Measurements from ENCODE around the gene PRTG. TPM values are rescaled to one million over a fixed set of nuclear protein-coding genes. Genes with fewer than 3 reads are reported as not detected.
"Not testable (repeated sequence)": the region's sequence is repeated elsewhere in the genome, so short reads cannot be mapped to it uniquely, and the experiment has no call there.

Gene PRTG
- total RNA-seq, 4 donors from 2014 or later: 4.1 to 37.2 (median 23.3) TPM

DNA sequence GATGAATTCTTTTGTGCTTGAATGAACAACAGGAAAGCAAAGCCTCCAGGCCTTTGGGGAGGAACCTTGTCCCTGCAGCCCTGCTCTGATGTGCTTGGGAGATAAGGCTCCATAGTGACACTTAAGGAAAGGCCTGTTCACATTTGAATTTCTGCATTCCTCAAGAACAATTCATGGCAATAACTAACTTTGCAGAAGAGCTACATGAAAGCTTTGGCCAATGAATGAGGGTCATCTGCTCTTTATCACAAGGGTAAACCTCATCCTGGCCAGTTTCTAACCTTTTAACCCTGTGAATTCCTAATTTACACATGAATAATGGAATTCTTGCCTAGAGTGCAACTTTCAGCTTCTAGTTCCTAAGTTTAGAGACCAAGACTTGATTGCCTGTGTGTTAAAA is 5.6 kb downstream of the PRTG start:
- H3K27ac ChIP-seq: peak overlapping the region in 1 of 2 donors; percentile 16
- no peak overlapping the region for H3K4me3 ChIP-seq
- DNase-seq: no peak
- TF ChIP-seq, protein P1, sequence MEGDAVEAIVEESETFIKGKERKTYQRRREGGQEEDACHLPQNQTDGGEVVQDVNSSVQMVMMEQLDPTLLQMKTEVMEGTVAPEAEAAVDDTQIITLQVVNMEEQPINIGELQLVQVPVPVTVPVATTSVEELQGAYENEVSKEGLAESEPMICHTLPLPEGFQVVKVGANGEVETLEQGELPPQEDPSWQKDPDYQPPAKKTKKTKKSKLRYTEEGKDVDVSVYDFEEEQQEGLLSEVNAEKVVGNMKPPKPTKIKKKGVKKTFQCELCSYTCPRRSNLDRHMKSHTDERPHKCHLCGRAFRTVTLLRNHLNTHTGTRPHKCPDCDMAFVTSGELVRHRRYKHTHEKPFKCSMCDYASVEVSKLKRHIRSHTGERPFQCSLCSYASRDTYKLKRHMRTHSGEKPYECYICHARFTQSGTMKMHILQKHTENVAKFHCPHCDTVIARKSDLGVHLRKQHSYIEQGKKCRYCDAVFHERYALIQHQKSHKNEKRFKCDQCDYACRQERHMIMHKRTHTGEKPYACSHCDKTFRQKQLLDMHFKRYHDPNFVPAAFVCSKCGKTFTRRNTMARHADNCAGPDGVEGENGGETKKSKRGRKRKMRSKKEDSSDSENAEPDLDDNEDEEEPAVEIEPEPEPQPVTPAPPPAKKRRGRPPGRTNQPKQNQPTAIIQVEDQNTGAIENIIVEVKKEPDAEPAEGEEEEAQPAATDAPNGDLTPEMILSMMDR (IDR thresholded peaks at IDR 0.05): no peak
- no peak for TF ChIP-seq POLR2A (IDR thresholded peaks at IDR 0.05)
- H3K27me3 ChIP-seq: no peaks in the 10 kb centered on the region
- no peaks in the 10 kb centered on the region for H3K36me3 ChIP-seq
- intact Hi-C loops (cut with DNase I; ENCODE audit: low total_unique reads): no loop called here
- no peaks in the 10 kb centered on the region for H3K9me3 ChIP-seq
- H3K4me1 ChIP-seq: no peaks in the 10 kb centered on the region

DNA sequence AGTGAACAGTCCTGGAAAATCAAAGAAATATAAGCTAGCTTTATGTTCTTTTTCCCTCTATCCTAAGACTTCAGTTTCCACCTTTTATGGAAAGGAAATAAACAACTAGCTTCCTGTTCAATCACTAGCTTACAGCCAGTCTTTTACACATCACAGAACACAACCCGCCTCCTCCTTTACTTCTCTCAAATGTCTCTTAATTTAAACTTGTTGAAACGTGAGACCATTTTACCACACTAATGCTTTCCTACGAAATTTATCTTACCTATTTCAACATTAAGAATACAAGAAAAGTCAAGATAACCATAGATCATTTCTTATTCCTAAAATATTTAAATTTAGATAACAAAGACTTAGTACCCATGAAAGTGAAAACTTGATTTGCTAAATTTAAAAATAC is 6.2 kb downstream of the PRTG start:
- no peaks in the 10 kb centered on the region for H3K36me3 ChIP-seq
- DNase-seq: no peak
- peak overlapping the region in 1 of 2 donors; percentile 16 for H3K27ac ChIP-seq
- no peaks in the 10 kb centered on the region for H3K27me3 ChIP-seq
- no peaks in the 10 kb centered on the region for H3K9me3 ChIP-seq
- H3K4me3 ChIP-seq: no peak overlapping the region
- intact Hi-C loops (cut with DNase I; ENCODE audit: low total_unique reads): no loop called here
- TF ChIP-seq POLR2A (IDR thresholded peaks at IDR 0.05): no peak
- TF ChIP-seq, protein P1 (IDR thresholded peaks at IDR 0.05): no peak
- no peaks in the 10 kb centered on the region for H3K4me1 ChIP-seq

DNA sequence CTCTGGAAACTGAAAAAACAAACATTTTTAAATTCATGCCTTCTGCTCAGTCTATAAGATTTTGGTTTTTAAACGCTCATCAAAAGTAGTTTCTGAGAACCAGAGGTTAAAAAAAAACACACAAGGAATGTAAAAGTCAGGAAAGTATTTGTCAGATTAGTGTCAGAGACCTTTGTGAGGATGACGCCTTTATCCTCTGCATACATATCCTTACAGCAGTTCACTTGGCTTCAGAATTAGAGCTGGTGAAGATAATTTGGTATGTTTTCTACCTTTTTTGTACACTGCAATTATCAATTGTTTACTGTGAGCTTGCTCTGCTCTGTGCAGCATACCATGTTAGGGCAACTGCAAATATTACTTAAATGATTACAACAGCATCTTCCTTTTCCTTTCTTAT is 8.3 kb downstream of the PRTG start:
- Histone ChIP-seq H3K27me3 (no peaks in the 10 kb centered on the region), H3K4me1 (no peaks in the 10 kb centered on the region), H3K4me3 (no peak overlapping the region), H3K36me3 (no peaks in the 10 kb centered on the region), H3K9me3 (no peaks in the 10 kb centered on the region), H3K27ac (no peak overlapping the region)
- DNase-seq: no peak
- intact Hi-C loops (cut with DNase I; ENCODE audit: low total_unique reads): no loop called here
- TF ChIP-seq, protein P1 (IDR thresholded peaks at IDR 0.05): no peak
- TF ChIP-seq POLR2A (IDR thresholded peaks at IDR 0.05): no peak

DNA sequence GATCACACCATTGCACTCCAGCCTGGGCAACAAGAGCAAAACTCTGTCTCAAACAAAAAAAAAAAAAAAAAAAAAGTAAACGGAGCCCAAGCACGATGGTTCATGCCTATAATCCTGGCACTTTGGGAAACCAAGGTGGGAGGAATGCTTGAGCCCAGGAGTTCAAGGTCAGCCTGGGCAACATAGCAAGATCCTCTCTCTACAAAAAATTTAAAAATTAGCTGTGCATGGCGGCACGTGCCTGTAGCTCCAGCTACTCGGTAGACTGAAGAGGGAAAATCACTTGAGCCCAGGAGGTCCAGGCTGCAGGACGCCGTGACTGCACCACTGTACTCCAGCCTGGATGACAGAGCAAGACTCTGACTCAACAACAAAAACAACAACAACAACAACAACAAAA is 9.5 kb downstream of the PRTG start:
- H3K27ac ChIP-seq; H3K4me1 ChIP-seq; H3K27me3 ChIP-seq; H3K9me3 ChIP-seq; intact Hi-C loops (cut with DNase I; ENCODE audit: low total_unique reads); H3K4me3 ChIP-seq; DNase-seq; H3K36me3 ChIP-seq: not testable (repeated sequence)

DNA sequence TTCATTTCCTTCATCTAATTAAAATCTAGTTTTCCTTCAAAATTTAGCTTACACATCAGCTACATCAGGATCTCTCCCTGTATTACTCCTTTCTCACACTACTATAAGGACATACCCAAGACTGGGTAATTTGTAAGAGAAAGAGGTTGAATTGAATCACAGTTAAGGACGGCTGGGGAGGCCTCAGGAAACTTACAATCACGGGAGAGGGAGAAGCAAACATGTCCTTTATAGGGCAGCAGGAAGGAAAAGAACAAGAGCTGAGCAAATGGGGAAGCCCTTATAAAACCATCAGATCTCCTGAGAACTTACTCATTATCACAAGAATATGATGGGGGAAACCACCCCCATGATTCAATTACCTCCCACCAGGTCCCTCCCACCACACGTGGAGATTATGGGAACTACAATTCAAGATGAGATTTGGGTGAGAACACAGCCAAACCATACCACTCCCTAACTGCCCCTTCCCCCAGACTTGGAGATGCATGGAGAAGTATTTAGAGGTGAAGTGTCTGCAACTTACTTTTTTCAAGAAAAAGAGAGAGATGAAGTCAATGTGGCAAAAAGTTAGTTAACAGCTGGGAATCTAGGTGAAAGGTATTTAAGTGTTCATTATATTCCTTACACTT is 21.3 kb downstream of the PRTG start:
- H3K4me1 ChIP-seq: no peaks in the 10 kb centered on the region
- no peaks in the 10 kb centered on the region for H3K36me3 ChIP-seq
- H3K27me3 ChIP-seq: no peaks in the 10 kb centered on the region
- no peak overlapping the region for H3K27ac ChIP-seq
- DNase-seq: no peak
- no peak overlapping the region for H3K4me3 ChIP-seq
- no peaks in the 10 kb centered on the region for H3K9me3 ChIP-seq
- TF ChIP-seq POLR2A (IDR thresholded peaks at IDR 0.05): no peak
- TF ChIP-seq, protein P1 (IDR thresholded peaks at IDR 0.05): no peak
- intact Hi-C loops (cut with DNase I; ENCODE audit: low total_unique reads): no loop called here

Measured in uterus (tissue), 4 donors.